Duodenal mucosa (tissue), 2 donors: Measurements from ENCODE around the gene LY6G5B.

Experiments used
- H3K27ac ChIP-seq: one replicate; pipeline ENCODE4 v1.7.0; 2013; ENCODE audit warnings: low read depth, low read length
- H3K27me3 ChIP-seq, 2 donors: one replicate each; pipeline ENCODE4 v1.7.0; 2013; ENCODE audit warnings: low read length in 2 of 2, control low read depth in 1 of 2; ENCODE audit not compliant: insufficient read depth in 2 of 2, control insufficient read depth in 1 of 2
- H3K36me3 ChIP-seq, 2 donors: one replicate each; pipeline ENCODE4 v1.7.0; 2013; ENCODE audit warnings: low read length in 2 of 2, control low read depth in 1 of 2; ENCODE audit not compliant: insufficient read depth in 2 of 2, control insufficient read depth in 1 of 2
- H3K4me1 ChIP-seq, 2 donors: one replicate each; pipeline ENCODE4 v1.7.0; 2013; ENCODE audit warnings: low read length in 2 of 2, control low read depth in 1 of 2; ENCODE audit not compliant: insufficient read depth in 2 of 2, control insufficient read depth in 1 of 2
- H3K4me3 ChIP-seq, 2 donors: one replicate each; pipeline ENCODE4 v1.7.0; 2013; ENCODE audit warnings: low read length in 2 of 2, low read depth in 1 of 2
- H3K9ac ChIP-seq, 2 donors: one replicate each; pipeline ENCODE4 v1.7.0; 2013; ENCODE audit warnings: low read length in 2 of 2, low read depth in 1 of 2
- H3K9me3 ChIP-seq, 2 donors: one replicate each; pipeline ENCODE4 v1.7.0; 2013; ENCODE audit warnings: low read length in 2 of 2, control low read depth in 1 of 2; ENCODE audit not compliant: control insufficient read depth in 1 of 2

LY6G5B gene

DNA sequence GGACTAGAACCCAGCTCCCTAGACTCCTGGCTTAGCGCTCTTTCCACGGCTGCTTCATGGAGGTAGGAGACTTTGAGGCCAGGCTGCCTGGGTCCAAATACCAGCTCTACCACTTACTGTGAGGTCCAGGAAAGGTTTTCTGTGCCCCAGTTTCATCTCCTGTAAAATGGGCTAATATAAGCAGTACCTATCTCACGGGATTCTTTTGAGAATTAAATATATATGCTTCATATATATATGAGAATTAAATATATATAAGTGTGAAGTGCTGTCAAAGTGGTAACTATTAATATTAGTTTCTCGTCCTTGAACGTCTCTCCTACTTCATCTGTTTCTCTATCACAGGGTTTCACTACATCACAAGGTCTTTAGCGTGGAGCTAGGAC, 21.3 kb downstream of the LY6G5B start:
- Histone ChIP-seq H3K9me3 (no peaks in the 10 kb centered on the region), H3K27ac (peak overlapping the region; percentile 58), H3K36me3 (peaks cover 64 to 86% of the 10 kb centered on the region in 2 donors), H3K4me3 (peak overlapping the region in 1 of 2 donors; percentile 8), H3K9ac (peak overlapping the region in 1 of 2 donors; percentile 28), H3K27me3 (no peaks in the 10 kb centered on the region), H3K4me1 (peaks cover 16 to 19% of the 10 kb centered on the region in 2 donors)

GRCh38 chr6:31691564-31692108, 21.9 kb downstream of the LY6G5B start:
- Histone ChIP-seq H3K4me1 (peaks cover 16 to 19% of the 10 kb centered on the region in 2 donors), H3K27ac (no peak overlapping the region), H3K4me3 (no peak overlapping the region), H3K27me3 (no peaks in the 10 kb centered on the region), H3K9ac (no peak overlapping the region), H3K9me3 (no peaks in the 10 kb centered on the region), H3K36me3 (peaks cover 60 to 86% of the 10 kb centered on the region in 2 donors)

- H3K27ac ChIP-seq = no peak overlapping the region
- H3K36me3 ChIP-seq = peaks cover 60 to 86% of the 10 kb centered on the region in 2 donors
- H3K4me3 ChIP-seq = no peak overlapping the region
- no peaks in the 10 kb centered on the region for H3K9me3 ChIP-seq
- no peak overlapping the region for H3K9ac ChIP-seq
- peaks cover 16 to 19% of the 10 kb centered on the region in 2 donors for H3K4me1 ChIP-seq
- no peaks in the 10 kb centered on the region for H3K27me3 ChIP-seq
Observed at GRCh38 chr6:31692353-31692752, 22.6 kb downstream of the LY6G5B start.

GRCh38 chr6:31692886-31693285, 23.1 kb downstream of the LY6G5B start:
- H3K4me3 ChIP-seq = no peak overlapping the region
- peaks cover 60 to 86% of the 10 kb centered on the region in 2 donors for H3K36me3 ChIP-seq
- no peaks in the 10 kb centered on the region for H3K9me3 ChIP-seq
- no peak overlapping the region for H3K27ac ChIP-seq
- H3K27me3 ChIP-seq = no peaks in the 10 kb centered on the region
- H3K4me1 ChIP-seq = peaks cover 16 to 19% of the 10 kb centered on the region in 2 donors
- no peak overlapping the region for H3K9ac ChIP-seq

GRCh38 chr6:31693535-31693934, 23.8 kb downstream of the LY6G5B start:
- Histone ChIP-seq H3K36me3 (peaks cover 55 to 79% of the 10 kb centered on the region in 2 donors), H3K27me3 (no peaks in the 10 kb centered on the region)

GRCh38 chr6:31697555-31697954, 27.8 kb downstream of the LY6G5B start:
- H3K36me3 ChIP-seq = peaks cover 28 to 62% of the 10 kb centered on the region in 2 donors
- H3K9ac ChIP-seq = no peak overlapping the region
- no peaks in the 10 kb centered on the region for H3K9me3 ChIP-seq
- H3K4me1 ChIP-seq = peaks cover 15% of the 10 kb centered on the region in 2 donors
- H3K27ac ChIP-seq = no peak overlapping the region
- H3K4me3 ChIP-seq = no peak overlapping the region
- H3K27me3 ChIP-seq = no peaks in the 10 kb centered on the region

More at GRCh38 chr6:31693535-31693934, 23.8 kb downstream of the LY6G5B start:
- H3K9ac ChIP-seq = no peak overlapping the region
- H3K4me3 ChIP-seq = no peak overlapping the region
- no peaks in the 10 kb centered on the region for H3K9me3 ChIP-seq
- H3K27ac ChIP-seq = no peak overlapping the region
- peaks cover 16 to 19% of the 10 kb centered on the region in 2 donors for H3K4me1 ChIP-seq

GRCh38 chr6:31700740-31701401, 31.1 kb downstream of the LY6G5B start:
- no peaks in the 10 kb centered on the region for H3K9me3 ChIP-seq
- peak overlapping the region in 1 of 2 donors; percentile 15 for H3K9ac ChIP-seq
- H3K27me3 ChIP-seq = no peaks in the 10 kb centered on the region
- H3K4me3 ChIP-seq = peak overlapping the region in 1 of 2 donors; percentile 84
- peaks cover 15% of the 10 kb centered on the region in 2 donors for H3K4me1 ChIP-seq
- H3K27ac ChIP-seq = no peak overlapping the region
- H3K36me3 ChIP-seq = peaks cover 9 to 33% of the 10 kb centered on the region in 2 donors

- no peaks in the 10 kb centered on the region for H3K27me3 ChIP-seq
- peaks cover 5 to 24% of the 10 kb centered on the region in 2 donors for H3K36me3 ChIP-seq
- H3K9me3 ChIP-seq = no peaks in the 10 kb centered on the region
- H3K27ac ChIP-seq = no peak overlapping the region
- peaks cover 15% of the 10 kb centered on the region in 2 donors for H3K4me1 ChIP-seq
- peak overlapping the region; percentile 84 to 89 for H3K4me3 ChIP-seq
- peak overlapping the region; percentile 89 to 97 for H3K9ac ChIP-seq
Observed at GRCh38 chr6:31701666-31702404, 32.1 kb downstream of the LY6G5B start.

- Histone ChIP-seq H3K27me3 (no peaks in the 10 kb centered on the region), H3K9me3 (no peaks in the 10 kb centered on the region), H3K4me1 (peaks cover 15% of the 10 kb centered on the region in 2 donors), H3K27ac (peak overlapping the region; percentile 98), H3K36me3 (peaks cover 4 to 18% of the 10 kb centered on the region in 2 donors), H3K4me3 (peak overlapping the region; percentile 84 to 89), H3K9ac (peak overlapping the region; percentile 89 to 97)
Observed at GRCh38 chr6:31702405-31702818, 32.6 kb downstream of the LY6G5B start.
